Retina (tissue), 1 donor: Measurements from ENCODE around the gene CLTRN.
"Not testable (repeated sequence)": the region's sequence is repeated elsewhere in the genome, so short reads cannot be mapped to it uniquely, and the experiment has no call there.

ENCODE experiments used
- DNase-seq: peaks from one replicate; pipeline ENCODE4 v3.0.0-alpha.2; 2016

The CLTRN gene

GRCh38 chrX:15647510-15647909 is 17.1 kb downstream of the CLTRN start:
- DNase-seq = not testable (repeated sequence)

GRCh38 chrX:15646543-15646942 is 18.1 kb downstream of the CLTRN start:
- DNase-seq = no peak

DNA sequence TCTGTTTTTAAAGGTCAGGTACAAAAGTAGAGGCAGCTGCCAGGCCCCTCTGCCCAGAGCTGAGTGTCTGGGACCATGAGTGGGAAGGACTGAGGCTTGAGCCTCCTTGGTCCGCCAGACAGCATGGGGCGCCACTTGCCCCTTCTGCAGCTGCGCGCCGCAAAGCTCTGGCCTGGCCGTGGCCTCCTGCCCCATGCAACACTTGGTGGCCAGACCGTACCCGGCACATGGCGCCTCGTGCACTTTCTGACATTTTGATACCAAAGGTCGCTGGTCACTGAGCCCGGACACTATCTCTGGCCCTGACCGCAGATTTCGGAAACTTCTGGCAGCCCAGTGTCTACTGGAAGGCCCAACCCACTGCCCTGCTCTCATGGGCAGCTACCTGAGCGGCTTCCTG is 18.6 kb downstream of the CLTRN start:
- no peak for DNase-seq

- DNase-seq = no peak
Measured at GRCh38 chrX:15645266-15645665, 19.3 kb downstream of the CLTRN start.

DNA sequence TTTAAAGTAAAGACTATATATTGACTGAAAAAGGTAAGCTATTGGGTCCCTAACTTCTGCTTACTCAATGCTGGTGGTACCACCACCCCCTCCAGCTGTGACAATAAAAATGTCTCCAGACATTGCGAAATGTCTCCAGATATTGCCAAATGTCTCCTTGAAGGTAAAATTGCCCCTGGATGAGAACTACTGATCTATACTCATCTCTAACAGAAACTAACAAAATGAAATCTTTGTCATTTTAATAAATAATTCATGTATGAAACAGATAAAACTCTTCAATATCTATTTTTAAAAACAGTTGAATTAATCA is 20.1 kb downstream of the CLTRN start:
- no peak for DNase-seq

DNA sequence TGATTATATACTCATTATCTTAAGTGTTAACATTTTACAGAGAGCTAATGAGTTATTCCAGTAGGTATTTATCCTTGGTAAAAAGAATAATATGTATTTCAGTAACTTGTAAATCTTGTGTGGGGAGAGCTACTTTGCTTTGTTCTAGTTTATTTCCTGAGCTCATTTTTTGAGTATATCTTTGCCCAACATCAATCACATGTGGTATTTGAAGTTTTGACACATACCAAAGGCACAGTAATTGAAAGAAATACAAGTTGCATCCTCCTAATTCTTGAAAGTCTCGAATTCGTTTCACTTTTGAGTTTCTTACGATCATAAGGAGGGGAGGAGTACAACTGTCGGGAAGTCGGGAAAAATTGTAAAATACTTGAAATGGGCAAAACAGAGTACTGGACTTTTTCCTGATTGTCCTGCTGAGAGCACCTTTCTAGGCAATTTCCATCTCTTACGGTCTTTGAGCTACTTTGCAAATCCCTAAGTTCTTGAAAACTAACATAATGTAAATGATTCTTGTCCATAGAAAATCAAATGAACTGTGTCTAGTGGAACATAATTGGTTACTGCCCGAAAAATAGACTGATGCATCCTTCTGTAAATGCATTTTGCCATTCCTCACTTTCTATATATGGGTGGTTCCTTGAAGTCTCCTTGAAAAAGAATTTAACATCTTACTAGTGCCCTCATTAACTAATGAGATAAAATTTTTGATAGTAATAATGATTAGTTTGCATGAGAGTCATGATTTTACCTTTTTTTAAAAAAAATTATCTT is 20.6 kb downstream of the CLTRN start:
- no peak for DNase-seq

GRCh38 chrX:15631637-15632036 is 33.0 kb downstream of the CLTRN start:
- no peak for DNase-seq

DNA sequence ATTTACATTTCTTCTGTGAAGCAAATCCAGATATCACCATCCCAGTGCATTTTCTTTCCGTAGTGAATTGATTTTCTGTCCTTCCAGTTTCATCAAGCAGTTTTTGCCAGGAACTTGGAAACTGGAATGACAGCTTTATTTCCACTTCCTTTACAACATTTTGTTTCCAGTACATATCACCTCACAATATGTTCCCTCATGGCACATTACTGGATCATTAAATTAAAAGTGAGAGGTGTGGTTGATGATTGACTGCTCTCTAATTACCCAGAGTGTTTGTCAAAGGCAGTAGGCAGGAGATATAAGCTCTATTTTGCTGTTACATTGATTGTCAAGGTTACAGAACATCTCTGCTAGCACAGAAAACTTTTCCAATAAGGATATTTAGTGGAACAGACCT is 41.6 kb downstream of the CLTRN start:
- DNase-seq = peak; percentile 6

GRCh38 chrX:15619053-15619755 is 45.4 kb downstream of the CLTRN start:
- DNase-seq = no peak

DNA sequence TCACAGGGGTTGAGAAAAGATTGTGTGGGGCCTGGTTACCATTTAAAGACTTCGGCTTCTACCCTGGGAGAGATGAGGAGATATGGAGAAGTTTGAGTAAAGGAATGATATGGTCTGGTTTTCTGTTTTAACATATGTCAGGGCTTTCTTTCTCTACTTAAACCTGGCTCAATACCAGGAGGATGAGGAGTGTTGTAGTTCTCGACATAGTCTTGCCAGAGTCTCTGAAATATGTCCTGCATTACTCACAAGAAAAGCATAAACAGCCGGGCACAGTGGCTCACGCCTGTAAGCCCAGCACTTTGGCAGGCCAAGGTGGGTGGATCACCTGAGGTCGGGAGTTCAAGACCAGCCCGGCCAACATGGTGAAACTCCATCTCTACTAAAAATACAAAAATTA is 47.5 kb downstream of the CLTRN start:
- DNase-seq = no peak

DNA sequence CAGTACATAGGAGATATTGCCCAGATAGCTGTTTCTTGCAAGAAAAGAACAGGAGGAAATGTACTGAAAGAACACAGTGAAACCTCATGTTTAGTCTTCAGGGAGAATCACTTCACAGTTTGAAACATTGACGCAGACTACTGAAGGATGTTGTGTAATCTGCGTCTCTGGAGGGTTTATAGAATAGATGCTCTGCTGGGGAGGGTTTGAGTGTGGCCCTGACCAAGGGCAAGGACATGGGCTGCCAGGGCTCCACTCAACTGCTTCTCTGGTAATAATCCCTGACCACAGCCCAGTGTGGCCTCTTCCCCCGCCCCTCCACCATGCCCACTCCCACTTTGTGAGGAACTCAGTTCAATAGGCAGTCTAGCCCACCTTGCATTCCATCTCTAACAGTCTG is 48.1 kb downstream of the CLTRN start:
- DNase-seq = no peak

DNA sequence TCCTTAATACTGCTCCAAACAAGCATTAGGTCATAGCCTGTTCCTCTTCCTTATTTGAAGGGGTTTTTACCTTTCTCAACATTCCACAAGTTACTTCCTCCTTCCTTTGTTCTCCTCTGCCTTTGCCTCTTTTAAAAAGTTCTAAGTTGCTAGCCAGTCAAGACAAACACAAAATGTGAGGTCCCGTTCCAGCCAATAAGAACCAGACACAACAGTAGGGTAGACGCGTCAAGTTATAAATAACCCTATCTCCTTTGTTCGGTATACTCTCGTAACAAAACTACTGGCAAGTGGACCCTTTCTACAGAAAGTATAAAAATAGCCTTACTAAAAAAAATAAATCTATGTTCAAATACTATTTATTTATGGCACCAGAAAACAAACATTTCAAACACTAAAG is 57.5 kb downstream of the CLTRN start:
- no peak for DNase-seq

GRCh38 chrX:15606136-15606535 is 58.5 kb downstream of the CLTRN start:
- no peak for DNase-seq

GRCh38 chrX:15605226-15605625 is 59.4 kb downstream of the CLTRN start:
- no peak for DNase-seq

DNA sequence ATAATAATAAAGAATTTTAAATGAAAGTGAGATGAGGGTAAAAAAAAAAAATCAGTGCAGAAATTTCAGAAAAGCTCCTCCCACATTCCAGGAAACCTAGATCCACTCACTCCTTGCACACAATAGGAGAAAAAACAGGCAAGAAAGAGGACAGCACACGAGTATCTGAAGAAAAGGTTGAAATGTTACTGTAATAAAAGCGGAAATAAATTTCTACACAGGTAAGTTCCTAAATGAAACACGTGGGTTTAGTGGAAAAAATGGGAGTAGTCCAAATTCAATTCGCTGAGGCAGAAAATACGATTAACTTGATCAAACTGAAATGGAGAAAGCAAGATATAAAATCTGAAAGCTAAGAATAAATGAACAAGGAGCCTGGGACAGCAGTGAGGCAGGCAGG is 61.8 kb downstream of the CLTRN start:
- no peak for DNase-seq

- DNase-seq = no peak
Measured at GRCh38 chrX:15601932-15602331, 62.7 kb downstream of the CLTRN start.

DNA sequence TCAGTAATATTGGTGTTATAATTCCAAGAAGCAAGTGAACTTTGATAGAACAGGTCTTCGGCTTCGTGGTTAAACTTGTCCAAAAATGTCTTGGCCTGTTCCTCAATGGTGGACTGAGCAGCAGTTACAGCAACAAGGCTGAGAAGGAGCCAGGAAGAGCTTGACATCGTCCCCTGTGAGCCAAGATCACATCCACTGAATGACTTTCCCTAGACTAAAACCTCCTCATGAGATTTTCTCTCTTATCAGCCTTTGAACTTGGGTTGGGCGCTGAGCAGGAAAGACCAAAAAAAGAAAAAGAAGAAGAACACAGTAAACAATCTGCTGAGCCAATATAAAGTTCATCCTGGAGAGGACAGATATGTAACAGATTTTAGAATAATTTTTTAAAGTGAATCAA is 63.9 kb downstream of the CLTRN start, which contains the start of gene ACE2:
ACE2 (minus strand) TSS at position 216 of the 400 bp plus-strand sequence; CDS start at position 167, 49 bp downstream.
- DNase-seq = no peak

GRCh38 chrX:15600049-15600448 is 64.6 kb downstream of the CLTRN start:
- no peak for DNase-seq

DNA sequence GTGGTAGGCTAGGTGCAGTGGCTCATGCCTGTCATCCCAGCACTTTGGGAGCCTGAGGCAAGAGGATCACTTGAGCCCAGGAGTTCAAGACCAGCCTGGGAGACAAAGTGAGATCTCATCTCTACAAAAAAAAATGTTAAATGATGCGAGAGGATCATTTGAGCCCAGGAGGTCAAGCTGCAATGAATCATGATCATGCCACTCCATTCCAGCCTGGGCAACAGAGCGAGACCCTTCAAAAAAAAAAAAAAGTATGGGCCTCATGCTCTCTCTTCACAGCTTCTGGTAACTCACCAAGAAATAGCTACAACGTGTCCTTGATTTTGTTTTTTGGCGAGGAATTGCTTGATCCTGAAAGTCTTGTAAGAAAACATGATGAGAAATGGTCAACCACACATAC is 65.1 kb downstream of the CLTRN start:
- no peak for DNase-seq

GRCh38 chrX:15598026-15598425 is 66.6 kb downstream of the CLTRN start:
- no peak for DNase-seq

- DNase-seq = no peak
Measured at GRCh38 chrX:15594371-15594770, 70.2 kb downstream of the CLTRN start.

DNA sequence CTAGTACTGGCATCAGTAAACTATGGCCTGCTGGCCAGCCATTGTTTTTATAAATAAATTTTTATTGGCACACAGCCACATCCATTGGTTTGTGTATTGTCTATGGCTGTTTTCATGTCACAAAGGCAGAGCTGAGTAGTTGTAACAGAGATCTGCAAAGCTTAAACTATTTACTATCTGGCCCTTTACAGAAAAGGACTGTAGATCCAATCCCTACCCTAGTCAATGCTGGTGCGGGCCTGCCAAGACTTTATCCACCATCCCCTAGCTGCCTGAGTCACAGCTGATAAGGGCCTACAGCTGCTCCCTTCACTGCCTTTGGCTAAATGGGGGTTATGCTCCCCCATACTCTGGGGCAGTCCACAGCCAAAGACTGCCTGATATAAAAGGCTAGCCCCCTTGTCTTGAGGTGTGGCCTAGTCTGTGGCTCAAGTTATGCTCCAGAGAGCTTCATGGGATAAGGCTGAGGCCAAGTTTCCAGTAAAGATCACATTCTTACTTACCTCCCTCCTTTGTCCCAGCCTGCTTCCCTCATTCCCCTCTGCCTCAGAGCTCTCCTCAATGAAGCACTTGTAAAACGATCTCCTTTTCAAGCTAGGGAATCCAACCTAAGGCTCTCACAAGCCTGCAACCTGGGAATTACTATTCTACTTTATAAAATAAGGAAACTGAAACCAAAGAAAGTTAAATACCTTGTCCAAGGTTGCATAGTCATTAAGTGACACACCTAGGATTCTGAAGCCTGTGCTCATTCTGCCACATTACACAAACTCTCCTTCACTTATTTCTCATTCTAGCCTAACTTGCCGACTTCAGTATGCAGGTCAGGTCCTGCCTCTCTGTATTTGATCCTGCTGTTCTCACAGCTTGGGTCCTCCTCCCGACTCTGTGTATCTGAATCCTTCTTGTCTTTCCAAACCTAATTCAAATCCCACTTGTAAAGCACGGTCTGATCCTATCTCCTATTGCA is 84.5 kb downstream of the CLTRN start:
- DNase-seq = no peak
